Occipital lobe (tissue), 2 donors: ENCODE measurements around the gene DIAPH1. TPM values are rescaled to one million over a fixed set of nuclear protein-coding genes. Genes with fewer than 3 reads are reported as not detected.

Experiments
- DNase-seq: peaks from one replicate; lab custom pipeline; 2025; lab: John Stamatoyannopoulos, UW
- total RNA-seq: library from RNA; depleted of rRNA; stranded (reverse); fragments of >200 nt; gene quantifications from one replicate; pipeline ENCODE4 v1.2.3, GENCODE V29; 2014

Gene DIAPH1
- total RNA-seq, 1 donor from 2014 or later = 18.4 TPM

DNA sequence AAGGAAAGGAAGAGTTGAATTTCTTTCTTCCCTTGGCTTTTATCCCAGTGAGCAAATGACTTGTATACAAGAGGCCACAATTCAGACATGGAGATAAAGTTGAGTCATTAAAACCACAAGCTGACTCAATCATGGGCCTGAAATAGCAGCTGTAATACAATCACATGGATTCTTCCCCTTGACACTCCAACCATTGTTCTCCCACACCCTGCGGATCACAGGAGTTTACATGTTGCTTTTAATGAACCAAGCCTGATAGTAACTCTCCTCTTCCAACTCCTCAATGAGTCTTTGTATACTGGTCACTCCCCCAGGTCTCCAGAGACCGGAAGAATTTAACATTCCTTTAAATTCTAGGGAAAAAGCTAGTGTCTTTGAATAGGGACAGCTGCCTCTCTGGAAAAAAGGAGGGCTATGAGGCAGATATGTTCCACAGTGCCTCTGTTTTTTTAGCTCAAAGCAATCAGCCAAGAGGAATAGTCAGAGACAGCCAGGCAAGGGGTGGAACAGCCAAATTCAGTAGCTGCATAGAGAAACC lies 97.5 kb downstream of the DIAPH1 start:
- peak; percentile 50 for DNase-seq

- no peak for DNase-seq
Observed at GRCh38 chr5:141519605-141520565, 98.9 kb downstream of the DIAPH1 start.

- DNase-seq = no peak
Observed at GRCh38 chr5:141518618-141519015, 100.2 kb downstream of the DIAPH1 start.

DNA sequence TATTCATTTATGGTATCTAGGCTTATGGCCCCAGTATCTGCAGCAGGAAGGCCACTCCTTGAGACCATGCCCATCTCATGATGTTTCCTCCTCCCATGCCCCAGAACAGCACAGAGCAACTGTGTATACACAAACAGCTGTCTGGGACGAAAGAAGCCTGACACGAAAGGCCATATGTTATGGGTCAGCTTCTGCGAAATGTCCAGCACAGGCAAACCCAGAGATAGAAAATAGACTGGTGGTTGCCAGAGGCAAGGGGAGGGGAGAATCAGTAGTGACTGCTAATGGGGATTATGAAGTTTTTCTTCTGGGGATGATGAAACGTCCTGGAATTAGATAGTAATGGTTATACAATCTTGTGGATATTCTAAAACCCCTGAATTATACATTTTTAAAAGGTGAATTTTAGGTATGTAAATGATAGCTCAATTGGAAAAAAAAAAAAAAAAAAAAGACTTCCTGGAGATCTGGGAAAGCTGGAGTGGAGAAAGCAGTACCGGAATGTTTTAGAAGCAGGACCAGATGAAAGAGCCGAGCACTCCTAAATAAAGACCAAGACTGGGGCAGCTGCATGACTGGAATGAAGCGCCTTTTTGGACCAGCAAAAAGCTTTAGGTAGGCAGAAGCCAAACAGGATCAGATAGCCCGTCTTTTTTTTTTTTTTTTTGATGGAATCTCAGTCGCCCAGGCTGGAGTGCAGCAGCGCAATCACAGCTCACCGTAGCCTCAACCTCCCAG lies 100.8 kb downstream of the DIAPH1 start:
- no peak for DNase-seq

DNA sequence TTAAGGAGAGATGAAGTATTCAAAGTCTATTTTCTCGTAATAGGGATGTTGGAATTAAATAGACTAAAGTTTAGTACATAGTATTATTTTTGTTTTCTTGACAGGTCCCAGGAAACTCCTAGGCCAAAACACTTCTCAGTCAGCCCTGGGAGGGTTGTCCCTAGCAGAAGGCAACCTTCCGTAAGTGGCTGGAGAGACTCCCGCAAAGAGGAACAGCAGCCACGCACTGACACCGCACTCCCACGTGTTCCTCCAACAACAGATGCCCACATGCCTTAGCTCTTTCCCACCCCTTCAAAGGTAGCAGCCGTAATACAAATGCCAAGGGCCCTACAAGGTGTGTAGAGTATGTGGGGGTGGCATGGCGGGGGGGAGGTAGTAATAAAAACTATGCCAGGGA lies 101.5 kb downstream of the DIAPH1 start:
- DNase-seq = no peak

- no peak for DNase-seq
Observed at GRCh38 chr5:141516672-141517025, 102.2 kb downstream of the DIAPH1 start.

DNA sequence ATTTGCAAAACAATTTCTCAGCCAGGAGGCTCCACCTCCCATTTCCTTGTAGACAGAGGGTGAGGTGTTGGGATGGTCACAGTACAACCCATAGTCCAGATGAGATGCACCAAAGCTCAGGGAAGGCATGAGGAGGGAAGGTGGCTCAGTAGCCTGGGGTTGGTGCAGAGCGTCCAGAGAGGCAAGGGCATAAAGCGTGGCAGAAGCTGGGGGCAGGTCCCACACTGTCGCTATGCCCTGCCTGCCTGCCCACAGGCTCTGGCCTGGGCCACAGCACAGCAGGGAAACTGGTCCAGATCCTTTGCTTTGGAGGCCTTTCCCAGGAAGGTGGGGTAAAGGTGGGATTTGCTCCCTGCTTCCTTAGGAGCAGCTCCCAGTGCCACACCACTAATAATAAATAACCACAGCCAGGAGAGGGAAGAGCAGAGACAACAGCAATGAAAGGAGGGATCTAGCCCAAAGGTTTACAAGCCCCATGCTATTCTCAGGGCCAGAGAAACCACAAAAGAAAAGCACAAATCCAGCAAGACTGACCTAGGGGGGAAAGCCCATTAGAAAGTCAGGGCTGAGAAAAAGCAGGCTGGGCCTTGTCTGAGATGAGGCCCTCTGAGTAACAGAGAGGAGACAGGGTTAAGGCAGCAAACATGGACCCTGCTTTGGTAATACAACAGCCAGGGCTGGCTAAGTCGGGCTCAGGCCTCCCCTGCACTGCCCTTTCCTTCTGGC lies 102.7 kb downstream of the DIAPH1 start:
- DNase-seq = no peak

DNA sequence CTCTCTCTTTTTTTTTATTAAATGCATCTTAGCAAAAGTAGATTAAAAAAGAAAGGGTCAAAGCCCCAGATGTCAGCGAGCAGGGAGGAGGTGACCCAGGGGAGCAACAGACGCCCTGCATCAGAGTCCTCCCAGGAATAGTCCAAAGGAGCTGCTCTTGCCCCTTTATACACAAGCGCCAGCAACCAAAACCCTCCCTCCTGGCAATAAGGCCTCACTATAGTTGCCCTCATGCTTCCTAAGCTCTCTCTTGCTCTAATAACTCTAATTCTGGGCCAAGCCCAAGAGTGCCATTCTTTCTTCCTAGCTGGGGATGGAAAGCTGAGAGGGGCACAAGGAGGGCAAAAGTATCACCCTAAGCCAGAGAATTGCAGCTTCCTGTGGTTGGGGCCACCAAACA lies 103.7 kb downstream of the DIAPH1 start:
- DNase-seq = no peak

GRCh38 chr5:141514330-141515133 lies 104.3 kb downstream of the DIAPH1 start:
- no peak for DNase-seq

GRCh38 chr5:141513627-141514329 lies 105.0 kb downstream of the DIAPH1 start:
- peak; percentile 91 for DNase-seq

- peak; percentile 66 for DNase-seq
Observed at GRCh38 chr5:141512911-141513626, 105.7 kb downstream of the DIAPH1 start.

DNA sequence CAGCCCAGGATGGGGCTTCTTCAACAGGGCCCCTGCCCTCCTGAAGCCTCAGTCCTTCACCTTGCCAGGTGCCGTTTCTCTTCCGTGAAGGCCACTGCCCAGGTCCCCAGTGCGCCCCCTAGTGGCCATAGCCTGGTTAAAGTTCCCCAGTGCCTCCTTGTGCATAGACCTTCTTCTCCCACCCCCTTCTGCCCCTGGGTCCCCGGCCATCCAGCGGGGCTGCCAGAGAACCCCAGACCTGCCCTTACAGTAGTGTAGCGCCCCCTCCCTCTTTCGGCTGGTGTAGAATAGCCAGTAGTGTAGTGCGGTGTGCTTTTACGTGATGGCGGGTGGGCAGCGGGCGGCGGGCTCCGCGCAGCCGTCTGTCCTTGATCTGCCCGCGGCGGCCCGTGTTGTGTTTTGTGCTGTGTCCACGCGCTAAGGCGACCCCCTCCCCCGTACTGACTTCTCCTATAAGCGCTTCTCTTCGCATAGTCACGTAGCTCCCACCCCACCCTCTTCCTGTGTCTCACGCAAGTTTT lies 106.3 kb downstream of the DIAPH1 start:
- DNase-seq = no peak

- DNase-seq = no peak
Observed at GRCh38 chr5:141511771-141512325, 107.0 kb downstream of the DIAPH1 start.

DNA sequence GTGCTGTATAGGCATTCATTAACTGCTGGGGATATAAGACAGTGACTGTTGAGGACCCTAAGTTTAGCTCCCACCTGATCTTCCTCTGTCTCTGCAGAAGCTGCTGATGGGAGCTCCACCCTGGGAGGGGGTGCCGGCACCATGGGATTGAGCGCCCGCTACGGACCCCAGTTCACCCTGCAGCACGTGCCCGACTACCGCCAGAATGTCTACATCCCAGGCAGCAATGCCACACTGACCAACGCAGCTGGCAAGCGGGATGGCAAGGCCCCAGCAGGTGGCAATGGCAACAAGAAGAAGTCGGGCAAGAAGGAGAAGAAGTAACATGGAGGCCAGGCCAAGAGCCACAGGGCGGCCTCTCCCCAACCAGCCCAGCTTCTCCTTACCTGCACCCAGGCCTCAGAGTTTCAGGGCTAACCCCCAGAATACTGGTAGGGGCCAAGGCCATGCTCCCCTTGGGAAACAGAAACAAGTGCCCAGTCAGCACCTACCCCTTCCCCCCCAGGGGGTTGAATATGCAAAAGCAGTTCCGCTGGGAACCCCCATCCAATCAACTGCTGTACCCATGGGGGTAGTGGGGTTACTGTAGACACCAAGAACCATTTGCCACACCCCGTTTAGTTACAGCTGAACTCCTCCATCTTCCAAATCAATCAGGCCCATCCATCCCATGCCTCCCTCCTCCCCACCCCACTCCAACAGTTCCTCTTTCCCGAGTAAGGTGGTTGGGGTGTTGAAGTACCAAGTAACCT lies 107.8 kb downstream of the DIAPH1 start:
- no peak for DNase-seq

DNA sequence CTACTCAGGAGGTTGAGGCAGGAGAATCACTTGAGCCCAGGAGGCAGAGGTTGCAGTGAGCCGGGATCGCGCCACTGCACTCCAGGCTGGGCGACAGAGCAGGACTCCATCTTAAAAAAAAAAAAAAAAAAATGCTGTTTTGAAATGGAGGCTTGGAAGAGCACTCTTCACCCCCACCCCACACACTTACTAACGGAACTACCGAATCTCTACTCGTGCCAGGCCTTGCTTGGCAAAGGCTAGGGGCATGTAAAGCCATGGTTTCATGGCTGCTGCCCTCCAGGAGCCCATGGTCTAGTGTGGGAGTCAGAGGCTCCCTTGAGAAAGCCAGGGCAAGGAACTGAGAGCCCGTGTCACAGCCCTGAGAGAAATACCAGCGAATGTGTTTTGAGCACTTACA lies 108.6 kb downstream of the DIAPH1 start:
- DNase-seq = no peak

- peak; percentile 65 for DNase-seq
Observed at GRCh38 chr5:141508798-141509611, 109.8 kb downstream of the DIAPH1 start.

GRCh38 chr5:141508440-141508797 lies 110.4 kb downstream of the DIAPH1 start:
- no peak for DNase-seq
